Activated T-helper 1 cell treated with Interleukin-2 at 50 U/mL for 16 hours (primary cell): ENCODE measurements around the gene PTPN22.
"Not testable (repeated sequence)": the region's sequence is repeated elsewhere in the genome, so short reads cannot be mapped to it uniquely, and the experiment has no call there.

Source experiments
- DNase-seq: peaks from one replicate; pipeline ENCODE4 v3.0.0-alpha.2; 2020; ENCODE audit warnings: low read depth

Gene PTPN22

GRCh38 chr1:113852694-113853093, 18.8 kb downstream of the PTPN22 start:
- DNase-seq, result not testable (repeated sequence)

DNA sequence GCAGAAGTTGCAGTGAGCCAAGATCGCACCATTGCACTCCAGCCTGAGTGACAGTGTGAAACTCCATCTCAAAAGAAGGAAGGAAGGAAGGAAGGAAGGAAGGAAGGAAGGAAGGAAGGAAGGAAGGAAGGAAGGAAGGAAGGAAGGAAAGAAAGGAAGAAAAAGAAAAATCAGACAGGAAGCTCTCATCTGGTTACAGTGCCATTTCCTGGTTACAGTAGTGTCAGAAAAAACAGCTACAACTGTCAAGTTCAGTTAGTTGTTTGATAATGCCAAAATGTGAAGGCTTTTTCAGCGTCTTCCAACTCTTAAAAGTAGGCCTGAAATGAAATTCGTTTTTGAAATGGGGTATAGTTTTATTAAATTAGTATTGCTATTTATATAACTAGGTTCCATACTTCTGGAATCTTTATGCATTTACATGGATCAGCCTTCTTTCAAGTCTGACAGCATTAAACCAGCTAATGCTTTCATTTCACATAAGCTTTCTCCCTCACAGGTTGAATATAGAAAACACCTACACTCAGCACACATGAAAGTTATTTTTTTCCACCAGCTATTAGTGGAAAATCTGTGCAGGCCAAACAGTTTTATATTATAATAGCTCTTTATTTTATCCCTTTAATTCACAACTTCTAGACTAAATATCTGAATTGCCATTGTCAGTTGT, 21.2 kb downstream of the PTPN22 start:
- no peak for DNase-seq

DNA sequence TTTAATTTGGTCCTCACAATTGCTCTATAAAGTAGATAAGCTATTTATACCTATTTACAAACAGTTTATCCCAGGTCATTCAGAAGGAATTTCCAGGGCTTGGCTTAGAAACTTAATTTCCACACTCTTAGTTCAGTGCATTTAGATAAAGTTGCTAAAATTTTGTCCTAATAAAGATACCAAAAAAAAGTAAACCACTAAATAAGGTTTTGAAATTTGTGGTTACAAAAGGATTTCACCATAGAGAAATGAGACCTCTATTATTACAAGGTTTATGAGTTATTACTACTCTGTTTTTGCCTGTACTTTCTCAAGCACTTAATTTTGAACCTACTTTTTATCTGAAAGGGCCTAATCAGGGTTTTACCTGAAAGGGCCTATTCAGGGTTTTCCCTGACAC, 22.4 kb downstream of the PTPN22 start:
- no peak for DNase-seq

DNA sequence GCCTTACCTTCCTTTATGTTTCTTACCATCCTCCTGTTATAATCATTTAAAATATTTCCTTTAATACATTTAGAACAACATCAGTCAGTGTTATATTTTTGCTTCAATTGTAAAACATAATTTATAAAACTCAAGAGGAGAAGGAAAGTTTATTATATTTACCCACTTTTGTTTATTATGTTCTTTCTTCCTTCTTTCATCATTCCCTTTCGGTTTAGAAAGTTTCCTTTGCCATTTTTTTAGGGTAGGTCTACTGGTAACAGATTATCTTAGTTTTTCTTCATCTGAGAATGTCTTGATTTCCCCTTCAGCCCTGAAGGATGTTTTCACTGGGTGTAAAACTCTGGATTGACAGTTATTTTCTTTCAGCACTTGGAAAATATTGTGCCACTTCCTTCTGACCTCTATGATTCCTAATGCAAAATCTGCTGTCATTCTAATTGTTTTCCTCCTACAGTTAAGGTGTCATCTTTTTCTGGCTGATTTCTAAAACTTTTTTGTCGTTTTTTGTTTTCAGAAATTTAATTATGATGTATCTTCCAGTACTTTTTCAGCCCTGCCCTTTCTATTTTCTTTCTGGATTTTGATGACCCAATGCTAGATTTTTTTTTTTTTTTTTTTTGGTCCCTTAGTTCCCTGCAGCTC, 25.0 kb downstream of the PTPN22 start:
- no peak for DNase-seq

GRCh38 chr1:113836534-113836933, 35.0 kb downstream of the PTPN22 start:
- no peak for DNase-seq

GRCh38 chr1:113835686-113836290, 35.7 kb downstream of the PTPN22 start:
- no peak for DNase-seq

DNA sequence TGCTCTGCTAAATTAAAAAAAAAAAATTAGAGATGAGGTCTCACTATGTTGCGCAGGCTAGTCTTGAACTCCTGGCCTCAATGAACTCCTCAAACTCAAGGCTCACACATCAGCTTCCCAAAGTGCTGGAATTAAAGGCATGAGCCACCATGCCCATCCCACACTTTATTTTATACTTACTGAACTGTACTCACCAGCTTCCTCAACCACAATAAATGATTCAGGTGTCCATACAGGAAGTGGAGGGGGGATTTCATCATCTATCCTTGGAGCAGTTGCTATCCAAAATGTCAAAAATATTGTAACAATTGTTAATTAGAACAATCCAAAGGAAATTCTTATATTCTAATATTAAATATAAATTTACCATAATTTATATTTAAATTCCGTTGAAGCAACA, 36.8 kb downstream of the PTPN22 start:
- no peak for DNase-seq

DNA sequence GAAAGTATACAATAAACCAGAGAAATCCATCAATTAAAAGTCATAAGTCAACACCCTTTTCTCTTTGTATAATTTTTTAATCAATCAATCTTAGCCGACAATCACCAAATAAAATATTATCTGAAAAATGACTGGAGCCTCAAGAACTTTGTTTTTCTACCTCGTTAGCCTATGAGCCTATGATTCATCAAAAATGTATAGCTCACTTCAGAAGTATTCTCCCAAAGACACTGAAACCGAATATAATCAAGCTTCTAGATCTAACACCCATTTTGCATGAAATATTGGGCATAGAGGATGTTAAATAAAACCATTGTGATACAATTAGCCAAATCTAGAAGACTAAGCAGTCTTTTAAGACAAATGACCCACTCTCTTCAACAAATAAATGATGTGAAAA, 41.5 kb downstream of the PTPN22 start:
- no peak for DNase-seq

- DNase-seq, result no peak
Measured at GRCh38 chr1:113821916-113822315, 49.6 kb downstream of the PTPN22 start.

- DNase-seq, result no peak
Measured at GRCh38 chr1:113818578-113818977, 52.9 kb downstream of the PTPN22 start.

GRCh38 chr1:113813218-113813617, 58.3 kb downstream of the PTPN22 start:
- DNase-seq, result no peak

DNA sequence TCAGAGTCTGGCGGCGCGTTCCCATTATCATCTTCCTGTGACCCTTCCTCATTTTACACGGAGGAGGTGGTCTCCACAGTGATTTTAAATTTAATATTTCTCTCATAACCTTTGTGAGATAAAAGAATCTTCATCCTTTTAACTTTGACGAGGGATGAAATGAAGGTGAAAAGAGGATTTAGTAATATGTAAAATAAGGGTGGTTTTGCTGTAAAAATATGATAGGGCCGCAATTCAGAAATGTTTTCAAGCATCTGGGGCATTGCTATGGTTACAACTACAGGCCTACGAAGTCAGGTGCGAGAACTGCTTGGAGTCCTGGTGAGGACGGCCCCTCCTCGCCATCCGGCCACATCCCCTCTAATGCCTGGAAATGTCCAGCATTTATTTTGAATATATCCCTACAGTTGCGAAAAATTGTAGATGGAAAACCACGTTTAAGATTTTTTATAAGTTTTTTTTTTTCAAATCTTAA, 58.8 kb downstream of the PTPN22 start:
- no peak for DNase-seq

- peak; percentile 98 for DNase-seq
Measured at GRCh38 chr1:113811888-113812660, 59.4 kb downstream of the PTPN22 start, which contains the start of gene RSBN1. TSS of gene RSBN1 (minus strand) at chr1:113812476. CDS start at chr1:113812412, 64 bp downstream.

DNA sequence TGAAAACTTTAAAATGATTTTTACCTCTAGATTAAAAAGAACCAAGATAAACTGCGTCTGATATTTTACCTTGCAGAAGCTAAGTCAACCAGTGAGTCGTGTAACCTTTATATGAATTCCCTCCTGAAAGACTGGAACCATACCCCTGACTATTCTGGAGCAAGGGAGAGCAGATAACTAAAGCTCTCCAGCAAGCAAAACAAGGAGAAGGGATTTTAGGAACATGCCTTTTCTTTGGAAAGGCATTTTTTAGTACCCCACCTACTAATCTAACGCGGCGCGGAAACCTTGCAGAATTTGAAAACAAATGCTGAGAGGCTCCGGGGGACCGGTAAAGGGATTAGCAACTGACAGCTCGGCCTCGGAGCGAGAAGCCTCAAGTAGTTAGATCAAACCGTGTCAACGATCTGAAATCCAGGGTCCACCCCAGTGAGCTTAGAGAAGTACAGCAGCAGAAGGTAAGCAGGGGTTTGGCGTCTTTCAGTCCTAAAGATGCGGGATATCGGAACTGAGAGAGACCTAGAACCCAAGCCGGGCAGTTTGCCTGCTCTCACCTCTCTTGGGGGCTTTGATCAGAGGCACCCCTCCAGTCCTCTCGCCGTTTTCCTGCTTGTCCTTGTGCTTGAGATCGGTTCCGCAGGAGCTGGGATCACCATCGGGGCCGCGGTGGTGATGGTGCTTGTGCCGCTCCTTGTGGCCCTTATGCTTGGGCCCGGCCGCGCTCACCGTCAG, 60.2 kb downstream of the PTPN22 start:
- DNase-seq, result no peak

- no peak for DNase-seq
Measured at GRCh38 chr1:113809670-113810602, 61.6 kb downstream of the PTPN22 start.

- DNase-seq, result no peak
Measured at GRCh38 chr1:113808450-113809195, 62.9 kb downstream of the PTPN22 start.

- DNase-seq, result no peak
Measured at GRCh38 chr1:113805639-113806038, 65.9 kb downstream of the PTPN22 start.

GRCh38 chr1:113805256-113805531, 66.3 kb downstream of the PTPN22 start:
- DNase-seq, result no peak

GRCh38 chr1:113804421-113805255, 66.9 kb downstream of the PTPN22 start:
- DNase-seq, result no peak
